Germinal center (tissue), 1 donor: ENCODE measurements around the gene TUNAR.
"Not testable (repeated sequence)": the region's sequence is repeated elsewhere in the genome, so short reads cannot be mapped to it uniquely, and the experiment has no call there.

Experiments used
- DNase-seq: peaks from one replicate; pipeline ENCODE4 v3.0.0; 2012; ENCODE audit warnings: mixed read lengths, low spot score

Gene TUNAR

GRCh38 chr14:95918466-95918865 is 41.8 kb downstream of the TUNAR start:
- no peak for DNase-seq

GRCh38 chr14:95920769-95921438 is 44.3 kb downstream of the TUNAR start:
- DNase-seq: no peak

DNA sequence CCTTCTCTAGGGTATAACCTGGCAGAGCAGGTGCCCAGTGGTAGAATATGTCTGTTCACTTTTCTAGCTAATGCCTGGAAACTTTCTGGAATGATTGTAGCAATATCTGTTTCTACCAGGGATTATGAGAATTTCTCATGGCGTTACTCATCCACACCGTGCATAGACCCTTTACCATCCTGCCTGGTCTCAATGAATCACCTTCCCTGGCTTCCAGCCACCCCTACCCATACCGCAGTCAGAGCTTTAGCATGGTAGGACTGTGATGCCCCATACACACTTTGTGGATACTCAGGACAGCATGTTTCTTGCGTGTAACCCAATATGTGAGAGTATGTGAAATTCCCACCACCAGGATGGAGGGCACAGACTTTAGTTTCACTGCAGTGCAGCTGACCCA is 45.4 kb downstream of the TUNAR start:
- no peak for DNase-seq

DNA sequence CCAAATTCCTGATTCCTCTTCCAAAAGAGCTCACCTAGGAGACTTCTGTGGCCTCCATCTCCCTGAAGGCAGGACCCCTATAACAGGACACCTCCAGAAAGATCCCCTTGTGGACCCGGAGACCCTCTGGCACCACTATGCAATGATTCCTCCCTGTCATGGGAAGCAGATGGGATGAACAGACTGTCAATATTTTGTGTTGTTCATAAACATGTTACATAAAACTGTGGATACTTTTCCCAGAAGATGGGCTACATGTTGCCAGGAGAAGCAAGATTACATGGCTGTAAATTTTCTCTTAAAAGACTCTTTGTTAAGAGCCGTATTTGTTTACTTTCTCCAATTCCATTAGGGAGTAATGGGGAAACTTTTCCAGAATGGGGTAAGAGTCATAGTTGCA is 52.1 kb downstream of the TUNAR start:
- DNase-seq: no peak

DNA sequence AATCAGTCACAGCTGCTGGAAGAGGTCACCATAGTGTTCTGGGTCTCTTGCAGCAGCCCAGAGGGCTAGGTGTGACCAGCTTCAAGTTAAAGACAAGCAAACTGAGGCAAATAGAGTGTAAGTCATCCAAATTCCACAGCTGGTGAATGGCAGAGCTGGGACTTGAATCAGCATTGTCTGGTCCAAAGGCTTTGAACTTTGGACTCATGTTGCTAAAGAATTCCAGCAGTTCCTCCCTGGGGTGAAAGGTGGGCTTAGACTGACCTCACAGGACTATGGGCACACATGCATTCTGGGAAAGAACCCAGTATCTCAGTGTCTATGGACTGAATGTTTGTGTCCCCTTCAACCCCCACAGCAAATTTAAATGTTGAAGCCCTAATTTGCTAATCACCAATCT is 54.8 kb downstream of the TUNAR start:
- DNase-seq: no peak

GRCh38 chr14:95935228-95935822 is 58.7 kb downstream of the TUNAR start:
- DNase-seq: no peak

- no peak for DNase-seq
These were observed 59.4 kb downstream of the TUNAR start for GRCh38 chr14:95936041-95936440.

DNA sequence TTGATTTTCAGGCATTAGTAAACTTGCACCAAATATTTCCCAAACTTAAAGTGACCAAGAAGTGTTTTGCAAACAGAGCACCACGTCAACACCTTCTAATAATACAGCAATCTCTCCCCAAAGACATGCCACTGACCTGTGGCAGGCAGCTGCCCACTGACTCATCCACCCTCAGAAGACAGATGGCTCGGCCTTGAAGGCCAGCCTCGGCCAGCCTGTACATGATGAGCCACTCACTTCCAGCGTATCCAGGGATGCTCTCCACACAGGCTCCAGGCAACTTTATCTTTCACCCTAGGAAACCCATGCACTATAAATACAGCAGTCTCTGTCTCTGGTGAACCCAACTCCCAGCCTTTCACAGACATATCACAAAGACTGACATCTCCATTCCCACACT is 62.7 kb downstream of the TUNAR start:
- DNase-seq: no peak

DNA sequence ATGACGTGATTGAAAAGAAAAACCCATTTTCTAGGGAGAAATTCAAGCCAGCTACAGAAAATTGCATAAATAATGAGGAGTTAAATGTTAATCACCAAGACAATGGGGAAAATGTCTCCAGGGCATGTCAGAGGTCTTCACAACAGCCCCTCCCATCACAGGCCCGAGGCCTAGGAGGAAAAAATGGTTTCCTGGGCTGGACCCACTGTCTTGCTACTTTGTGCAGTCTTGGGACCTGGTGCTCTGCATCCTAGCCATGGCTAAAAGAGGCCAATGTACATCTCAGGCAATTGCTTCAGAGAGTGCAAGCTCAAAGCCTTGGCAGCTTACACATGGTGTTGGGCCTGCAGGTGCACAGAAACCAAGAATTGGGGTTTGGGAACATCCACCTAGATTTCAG is 65.3 kb downstream of the TUNAR start:
- no peak for DNase-seq

DNA sequence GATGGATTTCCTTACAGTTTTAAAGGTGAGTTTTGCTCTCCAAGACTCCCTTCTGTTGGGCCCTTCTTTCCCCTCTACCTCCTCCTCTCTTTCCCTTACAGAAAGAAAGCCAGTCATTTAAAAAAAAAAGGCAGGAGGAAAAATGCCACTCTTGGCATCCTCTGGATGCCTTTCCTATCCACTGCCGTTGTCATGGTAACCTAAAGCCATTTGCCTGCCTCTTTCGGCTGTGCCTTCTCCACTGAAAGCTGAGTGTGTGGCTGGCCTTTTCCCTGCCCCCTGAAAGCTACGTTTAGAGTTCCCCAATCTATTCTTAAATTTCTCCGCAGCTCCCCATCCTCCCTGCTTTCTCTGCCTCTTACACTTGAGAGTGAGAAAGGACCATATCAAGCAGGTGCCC is 67.1 kb downstream of the TUNAR start:
- no peak for DNase-seq

GRCh38 chr14:95944462-95944861 is 67.8 kb downstream of the TUNAR start:
- no peak for DNase-seq

DNA sequence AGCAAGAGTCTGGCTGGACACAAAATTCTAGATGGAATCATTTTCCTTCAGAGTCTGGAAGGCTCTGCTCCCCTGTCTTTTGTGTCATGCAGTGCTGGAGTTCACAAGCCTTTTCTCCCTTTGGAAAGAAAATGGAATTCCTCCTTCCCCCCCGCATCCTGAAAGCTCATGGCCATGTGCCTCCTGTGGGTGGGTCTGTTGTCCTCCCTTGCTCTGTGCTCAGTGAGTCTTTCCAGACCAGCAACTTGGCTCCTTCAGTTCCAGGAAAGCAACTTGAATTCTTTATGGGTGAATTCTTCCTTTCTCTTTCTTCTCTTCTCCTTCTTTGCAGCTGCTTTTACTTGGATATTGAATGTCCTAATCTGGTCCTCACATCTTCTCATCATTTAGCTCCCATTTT is 70.2 kb downstream of the TUNAR start:
- no peak for DNase-seq

DNA sequence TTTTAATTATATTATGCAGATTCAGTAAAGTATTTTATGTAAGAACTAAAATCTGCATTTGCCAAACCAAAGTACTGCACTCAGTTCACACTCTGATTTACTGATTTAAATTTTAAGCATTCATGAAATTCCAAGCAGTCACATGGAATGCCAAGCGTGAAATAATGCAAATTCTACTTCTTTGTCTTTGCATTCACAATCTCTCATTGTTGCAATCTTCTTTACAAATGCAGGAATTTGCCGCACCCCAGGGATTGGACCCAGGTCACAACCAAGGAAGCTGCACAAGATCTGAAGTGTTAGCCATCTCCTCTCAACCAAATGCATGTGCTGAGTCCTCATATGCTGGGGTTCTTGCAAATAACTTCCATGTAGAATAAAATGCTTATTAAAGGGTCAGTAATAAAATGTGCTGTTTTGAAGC is 71.9 kb downstream of the TUNAR start:
- DNase-seq: no peak

GRCh38 chr14:95951359-95951758 is 74.7 kb downstream of the TUNAR start:
- no peak for DNase-seq

- DNase-seq: no peak
These were observed 76.6 kb downstream of the TUNAR start for GRCh38 chr14:95953111-95953724.

DNA sequence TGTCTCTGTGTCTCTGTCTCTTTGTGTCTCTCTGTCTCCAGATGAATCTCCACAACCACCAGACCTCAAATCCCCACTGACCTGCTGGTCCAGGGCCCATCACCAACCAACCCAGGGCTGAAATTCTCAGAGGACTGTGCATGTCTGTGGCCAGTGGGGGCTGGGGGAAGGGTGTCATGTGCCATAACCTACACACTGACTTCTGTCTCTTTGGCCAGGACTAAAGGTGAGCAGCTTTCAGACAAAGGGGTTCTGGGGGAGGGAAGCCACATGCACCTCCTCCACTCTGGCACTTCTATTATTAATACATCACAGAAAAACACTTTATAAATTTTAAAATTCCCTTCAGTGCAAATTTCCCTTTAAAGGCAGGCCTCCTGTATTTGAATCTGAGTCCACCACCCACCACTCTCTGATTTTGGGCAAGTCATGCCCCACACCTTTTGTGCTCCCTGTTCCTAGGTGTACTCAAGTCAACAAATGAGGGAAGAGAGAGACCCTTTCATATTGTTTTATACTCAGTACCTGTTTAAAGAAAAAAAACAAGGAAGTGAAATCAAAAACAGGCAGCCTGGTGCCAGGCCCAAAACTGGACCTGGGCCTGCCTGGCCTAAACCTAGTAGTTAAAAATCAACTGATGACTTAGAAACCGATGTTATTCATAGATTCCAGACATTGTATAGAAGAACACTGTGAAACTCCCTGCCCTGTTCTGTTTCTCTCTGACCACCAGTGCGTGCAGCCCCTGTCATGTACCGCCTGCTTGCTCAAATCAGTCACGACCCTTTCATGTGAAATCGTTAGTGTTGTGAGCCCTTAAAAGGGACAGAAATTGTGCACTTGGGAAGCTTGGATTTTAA is 80.2 kb downstream of the TUNAR start:
- no peak for DNase-seq

GRCh38 chr14:95958105-95958504 is 81.5 kb downstream of the TUNAR start:
- no peak for DNase-seq

DNA sequence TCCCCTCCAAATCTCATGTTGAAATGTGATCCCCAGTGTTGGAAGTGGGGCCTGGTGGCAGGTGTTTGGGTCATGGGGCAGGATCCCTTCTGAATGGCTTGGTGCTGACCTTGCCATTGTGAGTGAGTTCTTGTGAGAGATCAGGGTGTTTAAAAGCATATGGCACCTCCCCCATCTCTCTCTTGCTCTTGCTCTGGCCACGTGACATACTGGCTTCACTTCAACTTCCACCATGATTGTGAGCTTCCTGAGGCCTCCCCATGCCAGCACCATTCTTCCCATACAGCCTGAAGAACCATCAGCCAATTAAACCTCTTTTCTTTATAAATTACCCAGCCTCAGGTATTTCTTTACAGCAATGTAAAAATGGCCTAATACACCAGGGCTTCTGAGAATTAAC is 82.7 kb downstream of the TUNAR start:
- no peak for DNase-seq

DNA sequence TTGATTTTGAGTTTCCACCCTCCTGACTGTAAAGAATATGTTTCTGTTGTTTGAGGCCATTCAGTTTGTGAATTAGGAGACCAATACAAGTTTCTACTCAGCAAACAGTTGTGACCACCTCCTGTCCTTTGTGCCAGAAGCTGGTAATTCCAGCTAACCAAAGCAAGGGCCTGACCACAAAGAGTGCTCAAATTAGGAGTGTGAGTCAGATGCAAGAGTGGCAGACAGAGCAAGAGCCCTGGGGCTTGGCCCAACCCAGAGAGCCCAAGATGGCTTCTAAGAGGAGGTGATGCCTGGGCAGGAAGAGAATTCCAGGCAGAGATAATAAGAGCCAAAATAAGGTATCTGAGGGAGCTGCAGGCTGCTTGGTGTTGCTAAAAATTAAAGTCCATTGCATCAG is 84.8 kb downstream of the TUNAR start:
- no peak for DNase-seq

- DNase-seq: no peak
These were observed 88.3 kb downstream of the TUNAR start for GRCh38 chr14:95964901-95965300.

- not testable (repeated sequence) for DNase-seq
These were observed 91.4 kb downstream of the TUNAR start for GRCh38 chr14:95968048-95968447.
